Measurements from ENCODE around the gene FOXP1.
A peak's percentile ranks its signal among the peaks of the same experiment; 100 is the strongest.

Gene FOXP1

GRCh38 chr3:71584394-71585011 is 975 bp upstream of the FOXP1 start:
- H3K4me3 ChIP-seq: peak overlapping the region; percentile 75 to 92
- H3K27me3 ChIP-seq: no peaks in the 10 kb centered on the region
- H3K9me3 ChIP-seq: no peaks in the 10 kb centered on the region
- TF ChIP-seq CTCF (IDR thresholded peaks at IDR 0.05): no peak
- peak overlapping the region; percentile 93 to 99 for H3K27ac ChIP-seq
- intact Hi-C loops (cut with DNase I; ENCODE audit: low total_unique reads): loop anchor here (5.0 to 10.0 kb wide), 5 partner anchors 42 to 870 kb away; no protein-coding TSS in a partner anchor
- peak; percentile 45 to 78 for DNase-seq
- H3K36me3 ChIP-seq: no peaks in the 10 kb centered on the region
- peaks cover 0 to 41% (median 13%) of the 10 kb centered on the region in 4 donors for H3K4me1 ChIP-seq

GRCh38 chr3:71582612-71583565 is 639 bp downstream of the FOXP1 start:
- no peaks in the 10 kb centered on the region for H3K36me3 ChIP-seq
- DNase-seq: peak; percentile 84 to 86
- intact Hi-C loops (cut with DNase I; ENCODE audit: low total_unique reads): loop anchor here (5.0 to 10.0 kb wide), 5 partner anchors 41 to 868 kb away; no protein-coding TSS in a partner anchor
- peak overlapping the region; percentile 75 to 92 for H3K4me3 ChIP-seq
- H3K9me3 ChIP-seq: no peaks in the 10 kb centered on the region
- TF ChIP-seq CTCF (IDR thresholded peaks at IDR 0.05): no peak
- peak overlapping the region; percentile 93 to 99 for H3K27ac ChIP-seq
- peaks cover 0 to 57% (median 16%) of the 10 kb centered on the region in 4 donors for H3K4me1 ChIP-seq
- no peaks in the 10 kb centered on the region for H3K27me3 ChIP-seq

- intact Hi-C loops (cut with DNase I; ENCODE audit: low total_unique reads): loop anchor here (5.0 to 10.0 kb wide), 5 partner anchors 40 to 867 kb away; no protein-coding TSS in a partner anchor
- Histone ChIP-seq H3K27ac (peak overlapping the region; percentile 93 to 99), H3K9me3 (no peaks in the 10 kb centered on the region), H3K4me3 (peak overlapping the region; percentile 75 to 92), H3K36me3 (no peaks in the 10 kb centered on the region), H3K4me1 (peaks cover 0 to 56% (median 13%) of the 10 kb centered on the region in 4 donors), H3K27me3 (no peaks in the 10 kb centered on the region)
- no peak for TF ChIP-seq CTCF (IDR thresholded peaks at IDR 0.05)
- peak; percentile 73 to 86 for DNase-seq
Observed at GRCh38 chr3:71582036-71582611, 1.4 kb downstream of the FOXP1 start.

- Histone ChIP-seq H3K4me3 (peak overlapping the region; percentile 75 to 92), H3K9me3 (no peaks in the 10 kb centered on the region), H3K27me3 (no peaks in the 10 kb centered on the region), H3K27ac (peak overlapping the region; percentile 93 to 99), H3K4me1 (peaks cover 0 to 50% (median 16%) of the 10 kb centered on the region in 4 donors), H3K36me3 (no peaks in the 10 kb centered on the region)
- TF ChIP-seq CTCF (IDR thresholded peaks at IDR 0.05): no peak
- intact Hi-C loops (cut with DNase I; ENCODE audit: low total_unique reads): loop anchor here (5.0 to 10.0 kb wide), 5 partner anchors 39 to 867 kb away; no protein-coding TSS in a partner anchor
- DNase-seq: peak; percentile 43 to 73
Observed at GRCh38 chr3:71581457-71582035, 2.0 kb downstream of the FOXP1 start.

All from tibial artery (tissue), 4 donors.